Psoas muscle (tissue), 8 donors: Measurements from ENCODE around the gene TMEM79. TPM values are rescaled to one million over a fixed set of nuclear protein-coding genes. Genes with fewer than 3 reads are reported as not detected.

Experiments
- ATAC-seq, 4 donors: fragments of 200-7000 bp; cut with Tn5 transposase; one replicate each; pipeline ENCODE4 v1.9.1; 2020; ENCODE audit warnings: moderate library complexity in 3 of 4, mild to moderate bottlenecking in 2 of 4
- DNase-seq, 2 donors: peaks; one replicate each; pipeline ENCODE4 v3.0.0-alpha.2; 2020
- H3K27ac ChIP-seq: fragments of 200-600 bp; one replicate; pipeline ENCODE4 v1.8.0; 2022
- H3K27me3 ChIP-seq, 3 donors: fragments of 200-600 bp in 1 of 3; one replicate each; pipeline versions ENCODE4 v1.6.1 to v1.8.0; 2013 to 2022; ENCODE audit warnings: low read length in 2 of 3, mild to moderate bottlenecking in 2 of 3, moderate library complexity in 1 of 3; ENCODE audit not compliant: insufficient read depth in 3 of 3
- H3K36me3 ChIP-seq, 2 donors: fragments of 200-600 bp in 1 of 2; one replicate each; pipeline versions ENCODE4 v1.6.1 to v1.8.0; 2013 to 2022; ENCODE audit warnings: low read depth in 1 of 2, mild to moderate bottlenecking in 1 of 2, moderate library complexity in 1 of 2; ENCODE audit not compliant: insufficient read depth in 1 of 2
- H3K4me1 ChIP-seq: fragments of 200-600 bp; one replicate; pipeline ENCODE4 v1.8.0; 2022
- H3K4me3 ChIP-seq: fragments of 200-600 bp; one replicate; pipeline ENCODE4 v1.8.0; 2022; ENCODE audit warnings: mild to moderate bottlenecking
- H3K9me3 ChIP-seq: fragments of 200-600 bp; one replicate; pipeline ENCODE4 v1.8.0; 2022
- CTCF ChIP-seq: fragments of 200-600 bp; IDR thresholded peaks from one replicate; pipeline ENCODE4 v1.8.0; 2022; ENCODE audit warnings: antibody characterized with exemption
- WGBS, 3 donors: extraction: QIAGEN DNeasy Blood & Tissue Kit; methylation state at CpG; one replicate each; pipeline versions ENCODE4 v1.1.6 to v1.1.7; 2013; 5-methylcytosine and 5-hydroxymethylcytosine counted together
- intact Hi-C, 2 donors: fragments of 100-400 bp; cut with DNase I; formaldehyde crosslinking; loops; one replicate each; pipeline versions ENCODE4 v1.11.0 to v1.14.2; 2022
- polyA plus RNA-seq, 3 donors: library from polyadenylated mRNA; stranded (reverse); fragments of 200-250 nt; gene quantifications; one replicate each; pipeline ENCODE4 v1.2.3, GENCODE V29; 2013
- total RNA-seq, 4 donors: library from RNA; stranded (reverse); fragmentation: NEBNext Ultra II Directional in 2 of 4; extraction: Animal tissue kit (Norgen Biotek cat#: 25700) in 2 of 4; gene quantifications; one replicate each; pipeline versions ENCODE4 v1.2.1 to v1.2.4, GENCODE V29; 2021 to 2023
- donor health status: healthy with polysubstance abuse.
- donor health status: DM: no; HTN: no; CAD: no; lungs with moderate emphysema.
- donor health status: Bipolar disorder and iron deficiency.
- donor health status: healthy.
- donor health status: DM: yes; HTN: yes; CAD: no.
- donor health status: DM: no; HTN: no; CAD: no.
- donor health status: DM: no; HTN: no; CAD: no.
- donor health status: DM: yes; HTN: yes; CAD: no.

Gene TMEM79
- total and polyA plus RNA-seq, 7 donors: 0.69 to 3.6 (median 0.99) TPM

GRCh38 chr1:156295391-156295947 is 11.3 kb downstream of the TMEM79 start, which contains the start of gene GLMP:
TSS of gene GLMP (minus strand) at chr1:156295679. CDS start at chr1:156295645, 34 bp downstream.
- no peak for TF ChIP-seq CTCF
- Histone ChIP-seq H3K4me1 (no peaks in the 10 kb centered on the region), H3K27me3 (no peaks in the 10 kb centered on the region), H3K9me3 (no peaks in the 10 kb centered on the region), H3K4me3 (peak within 1 kb of the TSS; percentile 76), H3K27ac (peak within 1 kb of the TSS; percentile 2), H3K36me3 (peaks cover 0 to 19% of the 10 kb centered on the region in 2 donors)
- ATAC-seq (peak; percentile 50 to 82 (median 65)), DNase-seq (peak; percentile 72 to 83)
- intact Hi-C loops: no loop called here
- 1% methylated on average over 17 of the region's 17 CpGs for WGBS, 3 donors

GRCh38 chr1:156298852-156299357 is 14.8 kb downstream of the TMEM79 start, which contains the start of gene VHLL:
TSS of gene VHLL (minus strand) at chr1:156299307. CDS start at chr1:156299189, 118 bp downstream.
- Histone ChIP-seq H3K27ac (no peak within 1 kb of the TSS), H3K4me3 (no peak within 1 kb of the TSS), H3K9me3 (no peaks in the 10 kb centered on the region), H3K27me3 (no peaks in the 10 kb centered on the region), H3K4me1 (no peaks in the 10 kb centered on the region), H3K36me3 (peaks cover 0 to 18% of the 10 kb centered on the region in 2 donors)
- ATAC-seq: no peak
- WGBS, 3 donors: 87 to 90% (median 89%) methylated on average over 19 of the region's 19 CpGs
- no peak for TF ChIP-seq CTCF
- no peak for DNase-seq
- intact Hi-C loops: no loop called here

GRCh38 chr1:156303241-156303640 is 19.1 kb downstream of the TMEM79 start:
- no peak for DNase-seq
- intact Hi-C loops: no loop called here
- Histone ChIP-seq H3K36me3 (peaks cover 8 to 58% of the 10 kb centered on the region in 2 donors), H3K4me3 (no peak overlapping the region), H3K27ac (no peak overlapping the region), H3K27me3 (no peaks in the 10 kb centered on the region), H3K4me1 (no peaks in the 10 kb centered on the region), H3K9me3 (no peaks in the 10 kb centered on the region)
- ATAC-seq: no peak
- no peak for TF ChIP-seq CTCF
- WGBS, 3 donors: 94 to 97% (median 95%) methylated on average over 2 to 4 of the region's 4 CpGs

- Histone ChIP-seq H3K36me3 (peaks cover 14 to 70% of the 10 kb centered on the region in 2 donors), H3K4me1 (no peaks in the 10 kb centered on the region), H3K27ac (no peak overlapping the region), H3K4me3 (no peak overlapping the region), H3K9me3 (no peaks in the 10 kb centered on the region), H3K27me3 (no peaks in the 10 kb centered on the region)
- TF ChIP-seq CTCF: no peak
- DNase-seq: no peak
- intact Hi-C loops: no loop called here
- 69 to 75% (median 71%) methylated on average over 2 of the region's 2 CpGs for WGBS, 3 donors
- ATAC-seq: no peak
These were observed 21.1 kb downstream of the TMEM79 start for GRCh38 chr1:156305215-156305614.

- no peak for TF ChIP-seq CTCF
- H3K9me3 ChIP-seq: no peaks in the 10 kb centered on the region
- intact Hi-C loops: no loop called here
These were observed 24.0 kb downstream of the TMEM79 start for GRCh38 chr1:156308078-156308477.

More at GRCh38 chr1:156308078-156308477, 24.0 kb downstream of the TMEM79 start:
- no peaks in the 10 kb centered on the region for H3K4me1 ChIP-seq
- no peak overlapping the region for H3K27ac ChIP-seq
- DNase-seq (no peak), ATAC-seq (peak in 1 of 4 donors; percentile 37)
- no peaks in the 10 kb centered on the region for H3K27me3 ChIP-seq
- H3K36me3 ChIP-seq: peaks cover 30 to 94% of the 10 kb centered on the region in 2 donors
- no peak overlapping the region for H3K4me3 ChIP-seq
